Liver (tissue), 9 donors: ENCODE measurements around the gene GMPR2. TPM values are rescaled to one million over a fixed set of nuclear protein-coding genes. Genes with fewer than 3 reads are reported as not detected.

Experiments
- DNase-seq: peaks from one replicate; pipeline ENCODE4 v3.0.0-alpha.2; 2017; ENCODE audit warnings: low spot score
- H3K27ac ChIP-seq, 2 donors: one replicate each; pipeline ENCODE4 v1.7.0; 2013; ENCODE audit warnings: inconsistent platforms in 2 of 2, low read length in 2 of 2, control low read depth in 1 of 2, low read depth in 1 of 2, mild to moderate bottlenecking in 1 of 2
- H3K27me3 ChIP-seq, 4 donors: one replicate each; pipeline versions ENCODE4 v1.6.1 to v1.7.0; 2013; ENCODE audit warnings: low read length in 3 of 4, inconsistent platforms in 1 of 4, mild to moderate bottlenecking in 1 of 4, moderate library complexity in 1 of 4; ENCODE audit not compliant: control insufficient read depth in 4 of 4, insufficient read depth in 4 of 4
- H3K36me3 ChIP-seq, 4 donors: one replicate each; pipeline versions ENCODE4 v1.6.1 to v1.7.0; 2013; ENCODE audit warnings: low read length in 3 of 4, mild to moderate bottlenecking in 3 of 4, low read depth in 1 of 4, moderate library complexity in 1 of 4; ENCODE audit not compliant: control insufficient read depth in 4 of 4, insufficient read depth in 3 of 4
- H3K4me1 ChIP-seq, 4 donors: one replicate each; pipeline versions ENCODE4 v1.6.1 to v1.7.0; 2013; ENCODE audit warnings: low read length in 3 of 4, mild to moderate bottlenecking in 3 of 4, moderate library complexity in 1 of 4; ENCODE audit not compliant: control insufficient read depth in 4 of 4, insufficient read depth in 4 of 4
- H3K4me3 ChIP-seq, 3 donors: one replicate each; pipeline versions ENCODE4 v1.6.1 to v1.7.0; 2013; ENCODE audit warnings: low read length in 3 of 3, control low read depth in 1 of 3, low read depth in 1 of 3, mild to moderate bottlenecking in 1 of 3
- H3K9ac ChIP-seq, 2 donors: one replicate each; pipeline ENCODE4 v1.7.0; 2013; ENCODE audit warnings: low read length in 2 of 2, mild to moderate bottlenecking in 2 of 2, moderate library complexity in 2 of 2, control low read depth in 1 of 2, low read depth in 1 of 2
- H3K9me3 ChIP-seq, 4 donors: one replicate each; pipeline versions ENCODE4 v1.6.1 to v1.7.0; 2013; ENCODE audit warnings: low read length in 3 of 4; ENCODE audit not compliant: control insufficient read depth in 4 of 4
- CTCF ChIP-seq: fragments of 150-350 bp; IDR thresholded peaks from 2 replicates; pipeline ENCODE4 v1.5.1; 2017; ENCODE audit warnings: improper control_type of control experiment, low read depth, low read length; ENCODE audit not compliant: missing input control
- EGR1 ChIP-seq, 2 donors: IDR thresholded peaks; 2 replicates each; pipeline ENCODE4 v1.6.1; 2016 to 2018; ENCODE audit warnings: antibody characterized with exemption in 2 of 2, low read depth in 2 of 2
- FOXA1 ChIP-seq: IDR thresholded peaks from 2 replicates; pipeline ENCODE4 v1.6.1; 2016; ENCODE audit warnings: antibody characterized with exemption
- FOXA2 ChIP-seq: IDR thresholded peaks from 2 replicates; pipeline ENCODE4 v1.6.1; 2016; ENCODE audit warnings: antibody characterized with exemption
- GABPA ChIP-seq, 2 donors: IDR thresholded peaks in 1 of 2; conservative IDR thresholded peaks in 1 of 2; 2 replicates each; pipeline ENCODE4 v1.6.1; 2016; ENCODE audit warnings: antibody characterized with exemption in 2 of 2, mild to moderate bottlenecking in 1 of 2, moderate library complexity in 1 of 2
- HNF4A ChIP-seq, 2 donors: conservative IDR thresholded peaks; 2 replicates each; pipeline ENCODE4 v1.6.1; 2016; ENCODE audit warnings: antibody characterized with exemption in 2 of 2, mild to moderate bottlenecking in 2 of 2
- JUND ChIP-seq, 2 donors: IDR thresholded peaks; 2 replicates each; pipeline ENCODE4 v1.6.1; 2016; ENCODE audit warnings: antibody characterized with exemption in 2 of 2
- MAX ChIP-seq: IDR thresholded peaks from 2 replicates; pipeline ENCODE4 v1.6.1; 2016; ENCODE audit warnings: antibody characterized with exemption
- RAD21 ChIP-seq, 2 donors: IDR thresholded peaks; 2 replicates each; pipeline ENCODE4 v1.6.1; 2016; ENCODE audit warnings: antibody characterized with exemption in 2 of 2, mild to moderate bottlenecking in 2 of 2
- REST ChIP-seq: IDR thresholded peaks from 2 replicates; pipeline ENCODE4 v1.6.1; 2016; ENCODE audit warnings: antibody characterized with exemption, mild to moderate bottlenecking
- RXRA ChIP-seq, 2 donors: IDR thresholded peaks; 2 replicates each; pipeline ENCODE4 v1.6.1; 2017 to 2018; ENCODE audit warnings: antibody characterized with exemption in 2 of 2, mild to moderate bottlenecking in 1 of 2
- TAF1 ChIP-seq: conservative IDR thresholded peaks from 2 replicates; pipeline ENCODE4 v1.6.1; 2016; ENCODE audit warnings: antibody characterized with exemption, mild to moderate bottlenecking
- YY1 ChIP-seq: IDR thresholded peaks from 2 replicates; pipeline ENCODE4 v1.6.1; 2016; ENCODE audit warnings: antibody characterized with exemption, mild to moderate bottlenecking
- ZBTB33 ChIP-seq: IDR thresholded peaks from 2 replicates; pipeline ENCODE4 v1.6.1; 2016; ENCODE audit warnings: antibody characterized with exemption
- WGBS: extraction: QIAGEN DNeasy Blood & Tissue Kit; methylation state at CpG from one replicate; pipeline ENCODE4 v1.1.7; 2013; 5-methylcytosine and 5-hydroxymethylcytosine counted together
- polyA plus RNA-seq, 2 donors: library from polyadenylated mRNA; stranded (reverse) in 1 of 2; unstranded in 1 of 2; fragments of 200-250 nt in 1 of 2; fragments of >200 nt in 1 of 2; fragmentation: Nextera tagmentation in 1 of 2; extraction: Ambion mirVana in 1 of 2; gene quantifications; one replicate each; pipeline versions ENCODE4 v1.2.1 to v1.2.3, GENCODE V29; 2013 to 2015
- total RNA-seq, 2 donors: library from RNA; depleted of rRNA; stranded (reverse); fragments of >200 nt; gene quantifications; one replicate each; pipeline ENCODE4 v1.2.3, GENCODE V29; 2014
- donor health status: healthy.
- donor health status: healthy.
- donor health status: healthy.
- donor health status: healthy.
- donor health status: healthy.

GMPR2 gene
- total and polyA plus RNA-seq, 4 donors, result 28.6 to 42.7 (median 32.4) TPM

- TF ChIP-seq REST (no peak), MAX (no peak)
These were observed 17.6 kb downstream of the GMPR2 start (continued) for GRCh38 chr14:24250354-24250753.

- H3K27ac ChIP-seq, result no peak overlapping the region
These were observed 19.2 kb downstream of the GMPR2 start for GRCh38 chr14:24251880-24252288.

GRCh38 chr14:24252289-24253124, 19.8 kb downstream of the GMPR2 start:
- Histone ChIP-seq H3K27ac (no peak overlapping the region), H3K4me1 (no peaks in the 10 kb centered on the region), H3K36me3 (peaks cover 0 to 7% (median 1%) of the 10 kb centered on the region in 4 donors), H3K4me3 (no peak overlapping the region), H3K9ac (no peak overlapping the region), H3K27me3 (no peaks in the 10 kb centered on the region), H3K9me3 (no peaks in the 10 kb centered on the region)
- TF ChIP-seq FOXA1, result no peak
- WGBS, result 95% methylated on average over 11 of the region's 11 CpGs
- no peak for DNase-seq

More at GRCh38 chr14:24251880-24252288, 19.2 kb downstream of the GMPR2 start:
- TF ChIP-seq RXRA (IDR thresholded peaks at IDR 0.05) (no peak), GABPA (IDR thresholded peaks at IDR 0.05 in 1 of 2, conservative IDR thresholded peaks at IDR 0.05 in 1 of 2) (no peak)
- Histone ChIP-seq H3K4me1 (peaks cover 0 to 3% (median 0%) of the 10 kb centered on the region in 4 donors), H3K36me3 (peaks cover 0 to 7% (median 1%) of the 10 kb centered on the region in 4 donors), H3K27me3 (no peaks in the 10 kb centered on the region), H3K4me3 (no peak overlapping the region), H3K9ac (no peak overlapping the region), H3K9me3 (no peaks in the 10 kb centered on the region)
- no peak for DNase-seq
- 94% methylated on average over 1 of the region's 1 CpG for WGBS

GRCh38 chr14:24253936-24254335, 21.2 kb downstream of the GMPR2 start:
- no peak overlapping the region for H3K27ac ChIP-seq
- DNase-seq, result no peak
- TF ChIP-seq JUND (IDR thresholded peaks at IDR 0.05) (no peak), HNF4A (conservative IDR thresholded peaks at IDR 0.05) (no peak), RAD21 (IDR thresholded peaks at IDR 0.05) (no peak), TAF1 (no peak), FOXA2 (no peak), CTCF (no peak), YY1 (no peak), ZBTB33 (no peak), GABPA (IDR thresholded peaks at IDR 0.05 in 1 of 2, conservative IDR thresholded peaks at IDR 0.05 in 1 of 2) (no peak), FOXA1 (no peak), EGR1 (IDR thresholded peaks at IDR 0.05; ENCODE audit: low read depth in 2 of 2) (no peak)
- H3K9me3 ChIP-seq, result no peaks in the 10 kb centered on the region
- no peaks in the 10 kb centered on the region for H3K4me1 ChIP-seq
- 90% methylated on average over 7 of the region's 7 CpGs for WGBS
- no peaks in the 10 kb centered on the region for H3K27me3 ChIP-seq
- peaks cover 0 to 11% (median 1%) of the 10 kb centered on the region in 4 donors for H3K36me3 ChIP-seq
- no peak overlapping the region for H3K9ac ChIP-seq
- H3K4me3 ChIP-seq, result no peak overlapping the region
